Gastroesophageal sphincter (tissue), 4 donors: ENCODE measurements around the gene CHDH. TPM values are rescaled to one million over a fixed set of nuclear protein-coding genes. Genes with fewer than 3 reads are reported as not detected.

Experiments
- ATAC-seq: fragments of 150-250 bp; one replicate; pipeline ENCODE4 v1.9.1; 2016; ENCODE audit warnings: mild to moderate bottlenecking, moderate library complexity
- H3K27ac ChIP-seq, 4 donors: fragments of 200-600 bp; sonication (generic) in 3 of 4; 1 replicate in 3 of 4; 2 replicates in 1 of 4; pipeline ENCODE4 v1.5.1; 2016 to 2019
- H3K27me3 ChIP-seq: fragments of 200-600 bp; sonication (generic); one replicate; pipeline ENCODE4 v1.5.1; 2019
- H3K36me3 ChIP-seq, 2 donors: fragments of 200-600 bp; sonication (generic); one replicate each; pipeline ENCODE4 v1.5.1; 2019; ENCODE audit warnings: control low read depth in 1 of 2
- H3K4me1 ChIP-seq, 3 donors: fragments of 200-600 bp; sonication (generic); 1 replicate in 2 of 3; 2 replicates in 1 of 3; pipeline ENCODE4 v1.5.1; 2016 to 2019; ENCODE audit warnings: control low read depth in 2 of 3
- H3K4me3 ChIP-seq, 2 donors: fragments of 200-600 bp; sonication (generic); one replicate each; pipeline ENCODE4 v1.5.1; 2019; ENCODE audit warnings: mild to moderate bottlenecking in 1 of 2, moderate library complexity in 1 of 2
- H3K9me3 ChIP-seq, 3 donors: fragments of 200-600 bp; sonication (generic); one replicate each; pipeline ENCODE4 v1.5.1; 2017 to 2019; ENCODE audit warnings: control low read depth in 2 of 3
- CTCF ChIP-seq, 4 experiments: fragments of 200-600 bp in 2 of 4; fragments of 450-650 bp in 2 of 4; sonication (generic) in 1 of 4; IDR thresholded peaks; one replicate each; pipeline ENCODE4 v1.5.1; 2017 to 2019; ENCODE audit warnings: antibody characterized with exemption in 4 of 4, mild to moderate bottlenecking in 2 of 4, moderate library complexity in 2 of 4
- EP300 ChIP-seq: sonication (generic); formaldehyde crosslinking; IDR thresholded peaks from one replicate; pipeline ENCODE4 v1.6.1; 2017; ENCODE audit warnings: antibody characterized with exemption, mild to moderate bottlenecking
- POLR2A ChIP-seq, 2 donors: fragments of 450-650 bp; IDR thresholded peaks; one replicate each; pipeline ENCODE4 v1.6.1; 2017; ENCODE audit warnings: antibody characterized with exemption in 2 of 2, mild to moderate bottlenecking in 2 of 2, moderate library complexity in 1 of 2
- POLR2AphosphoS5 ChIP-seq: sonication (generic); formaldehyde crosslinking; IDR thresholded peaks from one replicate; pipeline ENCODE4 v1.6.1; 2017; ENCODE audit warnings: antibody characterized with exemption
- WGBS, 2 donors: methylation state at CpG; one replicate each; pipeline ENCODE4 v1.1.5; 2018; ENCODE audit warnings: low coverage in 1 of 2; 5-methylcytosine and 5-hydroxymethylcytosine counted together
- total RNA-seq, 4 donors: library from RNA; depleted of rRNA; stranded (reverse); fragments of >200 nt; gene quantifications; one replicate each; pipeline ENCODE4 v1.1.0, GENCODE V29; 2016

Gene CHDH
- total RNA-seq, 4 donors from 2014 or later = 0.78 to 13.1 (median 4.0) TPM

DNA sequence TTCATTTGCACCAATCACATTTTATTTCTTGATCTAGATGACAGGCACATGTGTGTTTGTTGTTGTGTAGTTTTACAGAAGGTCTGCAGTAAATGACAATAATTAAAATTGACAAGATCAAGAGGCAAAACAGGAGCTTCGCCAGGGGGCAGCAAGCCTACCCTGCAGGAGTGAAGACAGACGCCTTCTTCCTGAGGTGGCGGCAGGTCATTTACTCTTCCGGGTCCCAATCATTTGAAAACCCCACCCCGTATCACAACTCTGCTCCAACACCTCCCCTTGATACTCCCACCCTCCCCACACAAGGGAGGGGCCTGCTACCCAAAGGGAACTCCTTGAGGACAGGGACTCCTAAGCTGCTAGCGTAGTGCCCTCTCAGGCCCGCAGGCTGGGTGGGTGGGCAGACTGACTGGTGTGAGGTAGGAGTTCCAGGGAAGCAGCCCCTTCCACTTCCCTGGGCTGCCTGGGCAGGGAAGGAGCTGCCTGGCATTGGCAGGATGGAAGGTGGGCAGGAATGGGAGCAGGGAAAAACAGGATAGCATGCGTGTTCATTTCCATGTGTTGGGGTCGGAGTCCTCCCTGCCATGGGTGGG lies 13.1 kb downstream of the CHDH start:
- Histone ChIP-seq H3K36me3 (no peaks in the 10 kb centered on the region), H3K4me3 (no peak overlapping the region), H3K27me3 (no peaks in the 10 kb centered on the region), H3K9me3 (no peaks in the 10 kb centered on the region), H3K27ac (no peak overlapping the region), H3K4me1 (no peaks in the 10 kb centered on the region)
- WGBS, 2 donors = 85 to 93% methylated on average over 6 of the region's 9 CpGs
- ATAC-seq = no peak
- TF ChIP-seq CTCF (IDR thresholded peaks at IDR 0.05) (no peak), POLR2AphosphoS5 (no peak), EP300 (no peak), POLR2A (IDR thresholded peaks at IDR 0.05) (no peak)

DNA sequence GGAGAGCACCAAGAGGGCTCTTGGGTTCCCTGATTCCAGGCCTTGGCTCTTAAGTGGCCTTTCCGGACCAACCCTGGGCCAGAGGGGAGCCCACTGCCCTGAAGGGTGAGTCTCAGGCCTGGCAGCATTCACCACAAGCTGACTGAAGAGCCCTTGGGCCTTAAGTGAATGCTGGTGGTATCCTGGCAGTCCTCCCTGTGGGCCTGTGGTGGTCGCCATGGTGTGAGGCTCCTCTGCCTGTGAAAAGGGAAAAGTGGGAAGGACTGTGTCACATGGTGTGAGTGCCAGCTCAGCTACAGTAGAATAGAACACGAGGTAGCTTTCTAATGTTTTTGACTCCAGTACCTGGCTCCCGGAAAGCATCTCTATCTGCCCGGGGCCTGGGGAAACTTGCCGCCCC lies 15.3 kb downstream of the CHDH start:
- TF ChIP-seq POLR2AphosphoS5 (no peak), EP300 (no peak), POLR2A (IDR thresholded peaks at IDR 0.05) (no peak), CTCF (IDR thresholded peaks at IDR 0.05) (no peak)
- no peak overlapping the region for H3K4me3 ChIP-seq
- no peaks in the 10 kb centered on the region for H3K27me3 ChIP-seq
- no peak for ATAC-seq
- no peaks in the 10 kb centered on the region for H3K36me3 ChIP-seq
- WGBS, 2 donors = 87% methylated on average over 3 of the region's 6 CpGs; no CpG with 5 or more reads in 1 of the 2 donors
- no peak overlapping the region for H3K27ac ChIP-seq
- no peaks in the 10 kb centered on the region for H3K9me3 ChIP-seq
- H3K4me1 ChIP-seq = no peaks in the 10 kb centered on the region

- Histone ChIP-seq H3K27me3 (no peaks in the 10 kb centered on the region), H3K9me3 (no peaks in the 10 kb centered on the region), H3K36me3 (no peaks in the 10 kb centered on the region), H3K27ac (no peak overlapping the region), H3K4me1 (no peaks in the 10 kb centered on the region), H3K4me3 (no peak overlapping the region)
- 79 to 100% methylated on average over 1 to 2 of the region's 2 CpGs for WGBS, 2 donors
- ATAC-seq = no peak
- no peak for TF ChIP-seq CTCF (IDR thresholded peaks at IDR 0.05)
- no peak for TF ChIP-seq POLR2A (IDR thresholded peaks at IDR 0.05)
- TF ChIP-seq EP300 = no peak
- TF ChIP-seq POLR2AphosphoS5 = no peak
These were observed 16.6 kb downstream of the CHDH start for GRCh38 chr3:53829605-53830004.

DNA sequence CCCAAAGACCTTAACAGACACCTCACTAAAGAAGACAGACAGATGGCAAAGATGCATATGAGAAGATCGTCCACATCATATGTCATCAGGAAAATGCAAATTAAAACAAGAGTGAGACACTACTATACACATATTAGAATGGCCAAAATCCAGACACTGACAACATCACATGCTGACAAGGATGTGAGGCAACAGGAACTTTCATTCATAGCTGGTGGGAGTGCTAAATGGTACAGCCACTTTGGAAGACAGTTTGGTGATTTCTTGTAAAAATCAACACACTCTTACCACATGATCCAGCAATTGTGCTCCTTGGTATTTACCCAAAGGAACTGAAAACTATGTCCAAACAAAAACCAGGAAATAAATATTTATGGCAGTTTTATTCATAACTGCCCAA lies 17.6 kb downstream of the CHDH start:
- Histone ChIP-seq H3K27ac (no peak overlapping the region), H3K27me3 (no peaks in the 10 kb centered on the region), H3K4me3 (no peak overlapping the region), H3K9me3 (no peaks in the 10 kb centered on the region), H3K4me1 (no peaks in the 10 kb centered on the region), H3K36me3 (no peaks in the 10 kb centered on the region)
- no peak for TF ChIP-seq EP300
- no peak for TF ChIP-seq POLR2AphosphoS5
- no peak for TF ChIP-seq POLR2A (IDR thresholded peaks at IDR 0.05)
- TF ChIP-seq CTCF (IDR thresholded peaks at IDR 0.05) = no peak
- ATAC-seq = no peak
- 89% methylated on average over 1 of the region's 1 CpG; no CpG with 5 or more reads in 1 of the 2 donors for WGBS, 2 donors

GRCh38 chr3:53826048-53826447 lies 20.2 kb downstream of the CHDH start:
- ATAC-seq = no peak
- Histone ChIP-seq H3K9me3 (no peaks in the 10 kb centered on the region), H3K4me1 (no peaks in the 10 kb centered on the region), H3K36me3 (no peaks in the 10 kb centered on the region), H3K4me3 (no peak overlapping the region), H3K27me3 (no peaks in the 10 kb centered on the region), H3K27ac (no peak overlapping the region)
- 40 to 67% methylated on average over 1 of the region's 1 CpG for WGBS, 2 donors
- TF ChIP-seq POLR2AphosphoS5 = no peak
- no peak for TF ChIP-seq POLR2A (IDR thresholded peaks at IDR 0.05)
- TF ChIP-seq CTCF (IDR thresholded peaks at IDR 0.05) = no peak
- no peak for TF ChIP-seq EP300
